Heart right ventricle (tissue), 16 donors: ENCODE measurements around the gene CYP27B1. TPM values are rescaled to one million over a fixed set of nuclear protein-coding genes. Genes with fewer than 3 reads are reported as not detected.

Experiments
- ATAC-seq, 8 donors: fragments of 200-7000 bp; cut with Tn5 transposase; one replicate each; pipeline ENCODE4 v1.9.1; 2020; ENCODE audit warnings: mild to moderate bottlenecking in 8 of 8, moderate library complexity in 8 of 8, moderate number of reproducible peaks in 1 of 8
- DNase-seq, 2 donors: peaks; one replicate each; pipeline ENCODE4 v3.0.0-alpha.2; 2020
- H3K27ac ChIP-seq, 10 donors: fragments of 200-600 bp; sonication (generic) in 2 of 10; one replicate each; pipeline versions ENCODE4 v1.5.0 to v1.8.0; 2020 to 2022; ENCODE audit warnings: mild to moderate bottlenecking in 3 of 10
- H3K27me3 ChIP-seq, 7 donors: fragments of 200-600 bp; one replicate each; pipeline ENCODE4 v1.8.0; 2021 to 2022; ENCODE audit warnings: mild to moderate bottlenecking in 2 of 7
- H3K36me3 ChIP-seq, 9 donors: fragments of 200-600 bp; sonication (generic) in 1 of 9; one replicate each; pipeline versions ENCODE4 v1.5.0 to v1.8.0; 2020 to 2022; ENCODE audit warnings: mild to moderate bottlenecking in 2 of 9
- H3K4me1 ChIP-seq, 9 donors: fragments of 200-600 bp; sonication (generic) in 1 of 9; one replicate each; pipeline versions ENCODE4 v1.5.0 to v1.8.0; 2020 to 2022; ENCODE audit warnings: mild to moderate bottlenecking in 4 of 9
- H3K4me3 ChIP-seq, 10 donors: fragments of 200-600 bp; sonication (generic) in 2 of 10; one replicate each; pipeline versions ENCODE4 v1.5.0 to v1.8.0; 2020 to 2022; ENCODE audit warnings: mild to moderate bottlenecking in 7 of 10, moderate library complexity in 2 of 10
- H3K9me3 ChIP-seq, 11 donors: fragments of 200-600 bp in 10 of 11; sonication (generic) in 2 of 11; one replicate each; pipeline versions ENCODE4 v1.5.0 to v1.8.0; 2013 to 2022; ENCODE audit warnings: mild to moderate bottlenecking in 2 of 11, control low read depth in 1 of 11, moderate library complexity in 1 of 11
- WGBS, 2 donors: extraction: QIAGEN DNeasy Blood & Tissue Kit; methylation state at CpG; one replicate each; pipeline ENCODE4 v1.1.7; 2013; ENCODE audit warnings: inconsistent platforms in 1 of 2; 5-methylcytosine and 5-hydroxymethylcytosine counted together
- intact Hi-C, 10 donors: fragments of 100-400 bp; cut with DNase I; formaldehyde crosslinking; loops; one replicate each; pipeline versions ENCODE4 v1.11.1 to v1.14.2; 2022
- polyA plus RNA-seq, 2 donors: library from polyadenylated mRNA; stranded (reverse); fragments of 200-250 nt; gene quantifications; one replicate each; pipeline ENCODE4 v1.2.3, GENCODE V29; 2013
- total RNA-seq, 10 donors: library from RNA; stranded (reverse); fragmentation: NEBNext Ultra II Directional in 3 of 10; extraction: Animal tissue kit (Norgen Biotek cat#: 25700) in 3 of 10; gene quantifications; one replicate each; pipeline versions ENCODE4 v1.2.1 to v1.2.4, GENCODE V29; 2021 to 2023
- TF ChIP-seq, protein P1 (sequence below), 9 donors: fragments of 200-600 bp; sonication (generic) in 2 of 9; IDR thresholded peaks; one replicate each; pipeline versions ENCODE4 v1.5.0 to v1.8.0; 2021 to 2022; ENCODE audit warnings: antibody characterized with exemption in 9 of 9, mild to moderate bottlenecking in 5 of 9, moderate library complexity in 1 of 9
- donor health status: Arrhythmogenic right ventricular cardiomyopathy.
- donor health status: ischemic (EF 13 %, LVEDD 7.1; RV severe dilation, severe dysfunction).
- donor health status: healthy with polysubstance abuse.
- donor health status: DM: no; HTN: yes; CAD: no.
- donor health status: DM: no; HTN: no; CAD: no.
- donor health status: ischemic (EF 25% LVEDD 6.9; RV normal size, moderate dysfunction).
- donor health status: ischemic (EF 25% LVEDD 5.7; RV mildly dilated, moderate dysfunction).
- donor health status: healthy.
- donor health status: DM: yes; HTN: yes; CAD: no.
- donor health status: Ischemic cardiomyopathy.
- donor health status: ischemic (EF 35%, LVEDD 5.7; RV mildly dilated, moderate dysfunction).
- donor health status: nonischemic (EF 11% LVEDD 7.7; RV severe dilation, severe dysfunction).
- donor health status: DM: yes; HTN: yes; CAD: no.
- donor health status: PGD.
- donor health status: ischemic (EF 29% LVEDD 5.4; RV normal size, mild dysfunction).
- donor health status: nonischemic (EF 23%, LVEDD 6.1; RV moderate dilation, normal function).

The CYP27B1 gene
- total and polyA plus RNA-seq, 12 donors, result 0.14 to 0.95 (median 0.81) TPM; not detected in 9

DNA sequence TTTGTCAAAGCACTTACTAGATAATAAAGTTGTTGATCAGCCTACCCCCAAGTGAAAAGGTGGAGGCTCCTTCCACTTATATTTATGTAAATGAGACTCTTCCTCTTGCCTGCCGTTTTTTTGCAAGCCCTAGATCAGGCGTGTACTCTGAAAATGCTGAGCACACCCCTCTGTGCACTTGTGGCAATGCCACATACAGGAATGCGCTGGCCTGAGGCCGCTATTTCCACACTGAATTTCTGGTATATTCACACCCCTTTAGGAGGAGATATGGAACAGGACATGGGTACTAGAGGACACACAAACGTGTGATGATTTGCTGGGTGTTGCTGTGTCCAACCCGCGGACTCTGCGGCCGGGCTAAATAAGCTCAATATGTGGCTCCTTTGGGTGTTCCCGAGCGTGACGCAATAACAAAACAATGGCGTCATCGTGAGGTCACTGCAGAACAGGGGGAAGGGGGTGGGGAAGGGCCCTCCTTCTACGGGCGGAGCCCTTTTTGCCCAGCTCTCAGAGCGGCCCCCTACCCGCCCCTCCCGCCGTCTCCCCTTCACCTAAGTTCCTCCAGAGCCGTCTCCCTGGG lies 22.6 kb downstream of the CYP27B1 start:
- peaks cover 0 to 48% (median 15%) of the 10 kb centered on the region in 9 donors for H3K4me1 ChIP-seq
- WGBS, 2 donors, result 10 to 13% methylated on average over 21 of the region's 21 CpGs
- intact Hi-C loops, result no loop called here

DNA sequence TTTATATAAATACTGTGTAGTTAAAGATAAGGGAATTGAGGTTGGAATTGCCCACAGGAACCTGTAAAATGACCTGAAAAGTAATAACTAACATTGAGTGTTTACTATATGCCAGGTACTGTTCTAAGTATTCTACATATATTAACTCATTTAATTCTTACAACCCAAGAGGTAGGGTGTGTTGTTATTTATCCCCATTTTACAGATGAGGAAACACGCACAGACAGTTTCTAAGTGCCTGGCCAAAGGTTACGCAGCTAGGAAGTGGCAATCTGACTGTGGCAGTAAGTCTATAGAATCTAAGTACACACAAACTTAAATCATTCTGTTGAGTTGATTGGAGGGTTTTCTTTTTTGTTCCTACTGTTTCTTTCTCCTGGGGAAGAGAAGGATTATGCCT lies 23.1 kb downstream of the CYP27B1 start:
- TF ChIP-seq, protein P1, sequence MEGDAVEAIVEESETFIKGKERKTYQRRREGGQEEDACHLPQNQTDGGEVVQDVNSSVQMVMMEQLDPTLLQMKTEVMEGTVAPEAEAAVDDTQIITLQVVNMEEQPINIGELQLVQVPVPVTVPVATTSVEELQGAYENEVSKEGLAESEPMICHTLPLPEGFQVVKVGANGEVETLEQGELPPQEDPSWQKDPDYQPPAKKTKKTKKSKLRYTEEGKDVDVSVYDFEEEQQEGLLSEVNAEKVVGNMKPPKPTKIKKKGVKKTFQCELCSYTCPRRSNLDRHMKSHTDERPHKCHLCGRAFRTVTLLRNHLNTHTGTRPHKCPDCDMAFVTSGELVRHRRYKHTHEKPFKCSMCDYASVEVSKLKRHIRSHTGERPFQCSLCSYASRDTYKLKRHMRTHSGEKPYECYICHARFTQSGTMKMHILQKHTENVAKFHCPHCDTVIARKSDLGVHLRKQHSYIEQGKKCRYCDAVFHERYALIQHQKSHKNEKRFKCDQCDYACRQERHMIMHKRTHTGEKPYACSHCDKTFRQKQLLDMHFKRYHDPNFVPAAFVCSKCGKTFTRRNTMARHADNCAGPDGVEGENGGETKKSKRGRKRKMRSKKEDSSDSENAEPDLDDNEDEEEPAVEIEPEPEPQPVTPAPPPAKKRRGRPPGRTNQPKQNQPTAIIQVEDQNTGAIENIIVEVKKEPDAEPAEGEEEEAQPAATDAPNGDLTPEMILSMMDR (IDR thresholded peaks at IDR 0.05), result no peak
- peak overlapping the region in 5 of 10 donors; percentile 91 to 99 (median 96) for H3K27ac ChIP-seq
- no peaks in the 10 kb centered on the region for H3K9me3 ChIP-seq
- intact Hi-C loops, result no loop called here
- H3K4me3 ChIP-seq, result peak overlapping the region in 3 of 10 donors; percentile 58 to 90 (median 88)
- H3K36me3 ChIP-seq, result peaks cover 0 to 28% (median 19%) of the 10 kb centered on the region in 9 donors
- no peak for DNase-seq
- 89 to 93% methylated on average over 2 of the region's 2 CpGs for WGBS, 2 donors
- H3K4me1 ChIP-seq, result peaks cover 0 to 53% (median 18%) of the 10 kb centered on the region in 9 donors
- H3K27me3 ChIP-seq, result peaks cover 0 to 25% (median 15%) of the 10 kb centered on the region in 7 donors
- ATAC-seq, result no peak

More for the DNA sequence above, 22.6 kb downstream of the CYP27B1 start:
- peak; percentile 64 to 76 for DNase-seq
- Histone ChIP-seq H3K27me3 (peaks cover 0 to 19% (median 9%) of the 10 kb centered on the region in 7 donors), H3K9me3 (no peaks in the 10 kb centered on the region), H3K36me3 (peaks cover 0 to 33% (median 24%) of the 10 kb centered on the region in 9 donors), H3K4me3 (peak overlapping the region; percentile 58 to 98 (median 88)), H3K27ac (peak overlapping the region; percentile 91 to 99 (median 96))
- ATAC-seq, result peak; percentile 26 to 74 (median 67)
- TF ChIP-seq, protein P1 (IDR thresholded peaks at IDR 0.05), result no peak

DNA sequence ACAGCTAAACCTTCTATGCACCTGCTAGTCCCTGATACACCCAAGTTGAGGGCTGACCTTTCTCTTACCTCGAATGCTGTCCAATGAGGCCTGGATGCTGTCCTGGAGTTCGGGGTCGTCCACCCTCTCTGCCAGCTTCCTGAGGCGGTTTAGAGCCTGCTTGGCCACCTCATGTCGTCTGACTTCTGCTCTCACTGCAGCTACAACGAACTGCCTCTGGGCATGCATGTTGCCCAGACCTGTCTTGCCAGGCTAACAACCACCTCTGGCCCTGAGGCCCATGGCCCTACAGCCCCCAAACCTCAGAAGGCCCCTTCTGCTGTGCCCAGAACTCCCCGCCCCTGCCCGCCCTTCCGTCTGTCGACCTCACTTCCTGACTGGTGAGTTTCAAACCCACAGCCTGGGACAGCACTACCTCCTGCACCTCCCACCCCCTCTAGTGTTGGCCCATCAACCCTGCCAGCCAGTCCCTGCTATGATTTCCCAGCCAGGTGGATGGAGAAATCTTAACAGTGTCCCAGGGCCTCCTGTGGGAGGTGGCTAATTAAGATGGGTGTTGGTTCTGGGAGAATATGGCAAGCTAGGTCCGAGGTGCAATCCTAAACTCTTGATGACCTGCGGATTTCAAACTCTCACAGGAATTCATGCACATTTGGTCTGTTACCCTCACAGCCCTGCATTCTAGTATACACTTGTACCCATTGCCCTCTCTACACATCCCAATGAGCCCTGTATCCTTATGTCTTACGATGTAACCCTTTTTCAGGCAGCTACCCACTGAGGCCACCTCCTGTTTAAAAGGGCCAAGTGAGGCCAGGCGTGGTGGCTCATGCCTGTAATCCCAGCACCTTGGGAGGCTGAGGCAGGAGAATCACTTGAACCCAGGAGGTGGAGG lies 24.8 kb downstream of the CYP27B1 start:
- DNase-seq, result no peak
- peak overlapping the region in 9 of 10 donors; percentile 7 to 86 (median 60) for H3K27ac ChIP-seq
- peaks cover 0 to 17% (median 6%) of the 10 kb centered on the region in 9 donors for H3K36me3 ChIP-seq
- intact Hi-C loops, result no loop called here
- no peak for ATAC-seq
- peak overlapping the region in 6 of 10 donors; percentile 7 to 58 (median 20) for H3K4me3 ChIP-seq
- no peaks in the 10 kb centered on the region for H3K9me3 ChIP-seq
- WGBS, 2 donors, result 45 to 53% methylated on average over 14 of the region's 14 CpGs
- H3K4me1 ChIP-seq, result peaks cover 11 to 67% (median 33%) of the 10 kb centered on the region in 9 donors
- H3K27me3 ChIP-seq, result peaks cover 9 to 41% (median 31%) of the 10 kb centered on the region in 7 donors
- TF ChIP-seq, protein P1 (IDR thresholded peaks at IDR 0.05), result peak in 1 of 9 donors; percentile 24

DNA sequence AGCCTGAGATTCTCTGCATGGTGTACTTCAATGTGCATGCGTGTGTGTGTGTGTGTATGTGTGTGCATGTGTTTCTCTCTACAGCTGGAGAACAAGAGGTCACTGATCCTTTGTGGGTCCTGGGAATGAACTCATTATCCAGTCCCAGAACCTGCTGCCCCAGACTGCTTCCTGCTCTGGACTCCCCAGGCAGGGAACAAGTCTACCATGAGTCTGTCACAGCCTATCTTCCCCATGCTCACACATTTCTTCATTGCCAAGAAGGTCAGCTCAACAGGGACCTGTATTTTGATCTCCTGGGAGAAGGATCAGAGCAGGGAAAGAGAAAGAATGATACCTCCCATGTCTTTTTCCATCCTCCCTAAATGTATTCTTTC lies 25.5 kb downstream of the CYP27B1 start:
- intact Hi-C loops, result no loop called here
- 71% methylated on average over 1 of the region's 1 CpG for WGBS, 2 donors
- peak overlapping the region in 6 of 10 donors; percentile 7 to 58 (median 20) for H3K4me3 ChIP-seq
- no peaks in the 10 kb centered on the region for H3K9me3 ChIP-seq
- H3K4me1 ChIP-seq, result peaks cover 16 to 74% (median 39%) of the 10 kb centered on the region in 9 donors
- TF ChIP-seq, protein P1 (IDR thresholded peaks at IDR 0.05), result no peak
- H3K27ac ChIP-seq, result peak overlapping the region in 7 of 10 donors; percentile 19 to 86 (median 64)
- ATAC-seq, result peak in 3 of 8 donors; percentile 5 to 12 (median 9)
- peaks cover 0 to 14% (median 0%) of the 10 kb centered on the region in 9 donors for H3K36me3 ChIP-seq
- peak in 1 of 2 donors; percentile 60 for DNase-seq
- peaks cover 13 to 48% (median 38%) of the 10 kb centered on the region in 7 donors for H3K27me3 ChIP-seq
